Fibroblast of skin of back (primary cell): ENCODE data around the gene ZBTB9.
"Not testable (repeated sequence)": the region's sequence is repeated elsewhere in the genome, so short reads cannot be mapped to it uniquely, and the experiment has no call there.

Experiments
- DNase-seq: peaks from one replicate; pipeline ENCODE4 v3.0.0-alpha.2; 2013

Gene ZBTB9

DNA sequence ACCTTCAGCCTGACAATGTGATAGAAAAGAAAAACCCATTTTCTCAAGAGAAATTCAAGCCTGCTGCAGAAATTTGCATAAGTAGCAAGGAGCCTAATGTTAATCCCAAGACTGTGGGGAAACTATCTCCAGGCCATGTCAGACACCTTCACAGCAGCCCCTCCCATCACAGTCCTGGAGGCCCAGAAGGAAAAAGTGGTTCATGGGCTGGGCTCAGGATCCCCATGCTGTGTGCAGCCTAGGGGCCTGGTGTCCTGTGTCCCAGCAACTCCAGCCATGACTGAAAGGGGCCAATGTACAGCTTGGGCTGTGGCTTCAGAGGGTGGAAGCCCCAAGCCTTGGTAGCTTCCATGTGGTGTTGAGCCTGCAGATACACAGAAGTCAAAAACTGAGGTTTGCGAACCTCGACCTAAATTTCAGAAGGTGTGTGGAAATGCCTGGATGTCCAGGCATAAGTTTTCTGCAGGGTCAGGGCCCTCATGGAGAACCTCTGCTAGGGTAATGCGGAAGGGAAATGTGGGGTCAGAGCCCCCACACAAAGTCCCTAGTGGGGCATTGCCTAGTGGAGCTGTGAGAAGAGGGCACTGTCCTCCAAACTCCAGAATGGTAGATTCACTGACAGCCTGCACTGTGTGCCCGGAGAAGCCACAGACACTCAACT, 11.8 kb downstream of the ZBTB9 start:
- no peak for DNase-seq

DNA sequence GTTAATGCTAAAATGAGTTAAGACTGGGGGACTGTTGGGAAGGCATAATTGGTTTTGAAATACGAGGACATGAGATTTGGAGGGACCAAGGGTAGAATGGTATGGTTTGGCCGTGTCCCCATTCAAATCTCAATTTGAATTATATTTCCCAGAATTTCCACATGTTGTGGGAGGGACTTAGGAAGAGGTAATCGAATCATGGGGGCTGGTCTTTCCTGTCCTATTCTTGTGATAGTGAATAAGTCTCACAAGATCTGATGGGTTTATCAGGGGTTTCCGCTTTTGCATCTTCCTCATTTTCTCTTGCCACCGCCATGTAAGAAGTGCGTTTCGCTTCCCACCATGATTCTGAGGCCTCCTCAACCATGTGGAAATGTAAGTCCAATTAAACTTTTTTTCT, 12.7 kb downstream of the ZBTB9 start:
- no peak for DNase-seq

DNA sequence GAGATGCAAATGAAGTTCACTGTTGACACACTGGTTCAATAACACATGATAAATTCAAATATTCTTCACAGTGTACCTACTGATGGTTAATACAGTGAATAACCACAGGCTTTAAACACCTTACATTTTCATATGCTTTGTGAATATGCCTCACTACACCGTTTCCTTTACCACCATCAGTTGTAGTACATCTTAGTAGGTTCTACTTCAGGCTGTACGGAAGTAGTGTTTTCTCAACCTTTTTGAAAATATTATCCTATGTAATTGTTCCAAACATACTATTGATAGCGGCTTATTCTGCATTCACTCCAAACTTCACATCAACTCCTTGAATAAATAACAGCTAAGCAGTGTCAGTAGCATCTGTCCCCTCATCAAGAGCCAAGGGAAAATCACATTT, 15.3 kb downstream of the ZBTB9 start:
- DNase-seq = no peak

DNA sequence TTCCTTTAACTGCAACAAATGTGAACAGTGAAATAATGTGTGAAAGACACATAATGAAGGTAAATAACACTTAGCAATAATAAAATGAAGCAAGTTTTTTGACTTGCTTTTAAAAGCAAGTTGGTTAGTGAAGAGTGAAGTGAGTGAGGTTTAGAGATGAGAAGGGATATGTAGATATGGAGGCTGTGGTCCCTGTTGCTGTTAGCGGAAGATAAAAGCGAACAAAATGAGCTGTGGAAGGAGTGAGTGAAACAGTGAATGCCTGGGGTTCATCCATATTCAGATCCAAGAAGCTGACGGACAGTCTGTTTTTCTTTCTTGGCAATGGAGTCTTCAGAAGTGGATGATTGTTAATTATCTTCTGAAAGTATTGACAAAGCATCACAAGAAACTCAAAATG, 23.5 kb downstream of the ZBTB9 start:
- DNase-seq = no peak

- DNase-seq = no peak
These were observed 26.8 kb downstream of the ZBTB9 start for GRCh38 chr6:33481192-33481591.

DNA sequence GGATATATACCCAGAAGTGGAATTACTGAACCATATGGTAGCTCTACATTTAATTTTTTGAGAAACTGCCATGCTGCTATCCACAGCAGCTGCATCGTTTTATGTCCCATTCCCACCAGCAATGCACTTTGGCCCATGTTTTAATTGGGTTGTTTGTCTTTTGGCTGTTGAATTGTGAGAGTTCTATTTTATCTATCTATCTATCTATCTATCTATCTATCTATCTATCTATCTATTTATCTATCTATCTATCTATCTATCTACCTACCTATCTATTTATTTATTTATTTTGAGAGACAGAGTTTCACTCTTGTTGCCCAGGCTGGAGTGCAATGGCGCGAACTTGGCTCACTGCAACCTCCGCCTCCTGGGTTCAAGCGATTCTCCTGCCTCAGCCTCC, 28.2 kb downstream of the ZBTB9 start:
- DNase-seq = not testable (repeated sequence)

GRCh38 chr6:33483678-33484077, 29.3 kb downstream of the ZBTB9 start:
- no peak for DNase-seq

GRCh38 chr6:33484673-33485262, 30.4 kb downstream of the ZBTB9 start:
- DNase-seq = not testable (repeated sequence)

GRCh38 chr6:33485680-33486079, 31.3 kb downstream of the ZBTB9 start:
- not testable (repeated sequence) for DNase-seq

- DNase-seq = no peak
These were observed 34.0 kb downstream of the ZBTB9 start for GRCh38 chr6:33488339-33488738.

DNA sequence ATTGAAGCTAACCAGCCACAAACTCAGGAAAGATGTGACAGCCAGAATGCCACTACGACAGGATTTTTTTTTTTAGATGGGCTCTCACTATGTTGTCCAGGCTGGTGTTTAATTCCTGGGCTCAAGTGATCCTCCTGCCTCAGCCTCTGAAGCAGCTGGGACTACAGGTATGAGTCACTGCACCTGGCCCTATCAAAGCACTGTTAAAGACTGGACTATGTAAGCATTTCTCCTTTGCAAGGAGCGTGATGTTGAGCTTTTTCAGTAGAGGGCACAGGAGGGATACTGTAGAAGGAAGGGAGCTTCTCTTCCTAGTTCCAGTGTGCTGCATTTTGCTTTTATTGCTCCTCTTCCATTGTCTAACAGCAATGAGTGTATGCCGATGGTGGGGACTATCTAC, 35.8 kb downstream of the ZBTB9 start:
- DNase-seq = no peak

DNA sequence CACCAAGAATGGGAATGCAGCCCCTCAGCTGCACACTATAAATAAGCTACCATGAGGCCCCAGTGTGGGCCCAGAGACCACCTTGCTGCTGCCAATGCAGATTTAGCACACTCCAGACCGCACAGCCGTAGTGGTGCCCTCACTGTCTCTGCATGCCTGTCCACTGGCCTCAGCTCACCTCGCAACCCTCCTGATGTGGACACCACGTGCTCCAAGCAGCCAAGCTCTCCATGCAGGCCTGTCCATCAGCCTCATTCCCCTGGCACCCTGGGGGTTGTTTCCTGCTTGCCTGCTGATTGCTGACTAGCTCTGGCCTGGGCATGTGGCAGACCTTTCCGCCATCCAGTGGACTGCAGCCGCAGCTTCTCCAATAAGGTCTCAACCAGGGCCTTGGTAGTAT, 36.2 kb downstream of the ZBTB9 start:
- no peak for DNase-seq

DNA sequence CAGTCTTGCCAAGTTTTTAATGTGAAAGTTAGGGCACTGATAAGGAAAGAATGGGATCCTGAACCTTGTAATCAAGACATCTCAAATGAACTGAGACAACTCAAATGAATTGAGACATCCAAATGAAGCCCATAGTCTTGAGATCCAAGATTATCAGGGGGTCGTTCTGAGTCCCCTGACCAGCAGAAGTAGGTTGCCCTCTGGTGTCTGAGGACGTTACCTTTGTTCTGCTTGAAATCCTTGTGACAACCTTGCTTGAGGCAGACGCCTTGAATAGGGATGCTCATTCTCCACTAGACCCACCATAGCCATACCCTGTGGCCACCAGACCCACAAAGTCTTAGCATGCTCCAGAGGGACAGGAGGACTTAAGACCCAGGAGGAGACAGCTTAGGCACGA, 37.7 kb downstream of the ZBTB9 start:
- DNase-seq = no peak

DNA sequence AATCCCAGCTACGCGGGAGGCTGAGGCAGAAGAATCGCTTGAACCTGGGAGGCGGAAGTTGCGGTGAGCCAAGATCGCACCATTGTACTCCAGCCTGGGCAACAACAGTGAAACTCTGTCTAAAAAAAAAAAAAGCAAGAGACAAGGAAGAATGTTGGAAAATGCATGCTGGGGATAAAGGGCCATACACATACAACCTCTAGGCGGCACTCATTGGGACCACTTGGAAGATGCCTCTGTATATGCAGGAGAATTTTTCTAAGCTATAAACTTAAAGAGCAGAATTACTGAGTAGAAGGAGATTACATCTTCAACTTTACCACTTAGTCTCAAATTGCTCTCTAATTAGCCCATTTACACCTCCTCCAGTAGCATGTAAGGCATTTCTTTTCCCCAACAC, 42.8 kb downstream of the ZBTB9 start:
- DNase-seq = no peak

GRCh38 chr6:33502486-33502885, 48.1 kb downstream of the ZBTB9 start:
- no peak for DNase-seq

DNA sequence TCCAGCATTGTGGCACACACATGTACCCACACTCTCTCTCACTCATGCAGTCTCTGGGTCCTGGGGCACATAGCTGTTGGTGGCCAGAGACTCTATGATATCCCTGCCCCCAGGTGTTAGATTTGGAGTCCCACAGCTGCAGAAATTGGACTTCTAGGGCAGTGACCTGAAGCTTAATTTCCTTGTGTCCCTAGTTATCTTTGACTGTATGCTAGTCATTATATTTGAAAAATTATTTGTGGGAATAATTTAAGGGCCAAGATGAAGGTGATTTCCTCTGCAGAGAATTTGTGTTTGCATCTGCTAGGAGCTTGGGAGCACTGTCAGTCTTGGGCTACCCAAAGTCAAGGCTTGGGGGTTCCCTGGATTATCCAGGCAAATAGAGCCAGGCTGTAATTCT, 50.1 kb downstream of the ZBTB9 start:
- DNase-seq = no peak

DNA sequence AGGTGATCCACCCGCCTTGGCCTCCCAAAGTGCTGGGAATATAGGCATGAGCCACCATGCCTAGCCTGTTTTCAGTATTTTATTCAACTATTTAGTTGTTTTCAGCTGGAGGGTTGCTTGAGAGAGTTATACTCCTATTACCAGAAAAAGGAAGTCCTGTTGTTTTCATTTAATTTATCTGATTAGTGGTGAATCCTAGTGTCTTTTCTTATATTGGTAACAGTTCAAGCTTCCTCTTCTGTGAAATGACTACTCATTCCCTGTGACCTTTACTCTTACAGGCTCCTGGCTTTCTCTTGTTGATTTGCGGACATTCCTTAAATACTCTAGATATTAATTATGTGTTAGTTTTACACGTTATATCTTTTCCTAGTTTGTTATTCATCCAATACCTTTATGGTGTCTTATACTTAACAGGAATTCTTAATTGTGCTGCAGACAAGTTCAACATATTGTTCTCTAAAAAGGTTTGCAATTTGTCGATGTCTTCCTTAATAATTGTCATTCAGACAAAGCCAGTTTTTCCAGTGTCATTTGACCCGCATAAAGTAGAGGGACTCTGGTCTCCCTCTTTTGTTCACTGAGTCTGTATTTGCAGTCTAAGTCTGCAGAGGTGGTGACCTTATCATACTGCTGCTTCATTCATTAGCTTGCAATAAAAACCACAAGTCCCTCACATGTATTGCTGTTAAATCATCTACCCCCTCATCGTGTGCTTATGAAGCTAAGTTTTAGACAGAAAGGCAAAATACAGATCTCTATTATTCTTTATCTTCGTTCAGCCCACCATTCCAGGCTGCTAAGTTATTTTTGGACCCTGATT, 51.4 kb downstream of the ZBTB9 start:
- DNase-seq = no peak
